IMR-90 (cell line): Measurements from ENCODE around the gene FBXO9.

Experiments
- POLR2A ChIP-seq: IDR thresholded peaks from 2 replicates; pipeline ENCODE4 v1.6.1; 2012; ENCODE audit warnings: mild to moderate bottlenecking, low read depth, low read length
- RCOR1 ChIP-seq: IDR thresholded peaks from 2 replicates; pipeline ENCODE4 v1.6.1; 2012; ENCODE audit warnings: mild to moderate bottlenecking, low read length, improper control_type of control experiment; ENCODE audit not compliant: insufficient replicate concordance
- TF ChIP-seq, protein P1 (sequence below): conservative IDR thresholded peaks from 2 replicates; pipeline ENCODE4 v1.5.1; 2012; ENCODE audit warnings: mild to moderate bottlenecking, low read depth, low read length, improper control_type of control experiment

GRCh38 chr6:53044071-53044470 is 21.1 kb upstream of the FBXO9 start:
- TF ChIP-seq, protein P1, sequence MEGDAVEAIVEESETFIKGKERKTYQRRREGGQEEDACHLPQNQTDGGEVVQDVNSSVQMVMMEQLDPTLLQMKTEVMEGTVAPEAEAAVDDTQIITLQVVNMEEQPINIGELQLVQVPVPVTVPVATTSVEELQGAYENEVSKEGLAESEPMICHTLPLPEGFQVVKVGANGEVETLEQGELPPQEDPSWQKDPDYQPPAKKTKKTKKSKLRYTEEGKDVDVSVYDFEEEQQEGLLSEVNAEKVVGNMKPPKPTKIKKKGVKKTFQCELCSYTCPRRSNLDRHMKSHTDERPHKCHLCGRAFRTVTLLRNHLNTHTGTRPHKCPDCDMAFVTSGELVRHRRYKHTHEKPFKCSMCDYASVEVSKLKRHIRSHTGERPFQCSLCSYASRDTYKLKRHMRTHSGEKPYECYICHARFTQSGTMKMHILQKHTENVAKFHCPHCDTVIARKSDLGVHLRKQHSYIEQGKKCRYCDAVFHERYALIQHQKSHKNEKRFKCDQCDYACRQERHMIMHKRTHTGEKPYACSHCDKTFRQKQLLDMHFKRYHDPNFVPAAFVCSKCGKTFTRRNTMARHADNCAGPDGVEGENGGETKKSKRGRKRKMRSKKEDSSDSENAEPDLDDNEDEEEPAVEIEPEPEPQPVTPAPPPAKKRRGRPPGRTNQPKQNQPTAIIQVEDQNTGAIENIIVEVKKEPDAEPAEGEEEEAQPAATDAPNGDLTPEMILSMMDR: no peak
- TF ChIP-seq POLR2A (no peak), RCOR1 (no peak)
